NB4 (cell line): Measurements from ENCODE around the gene CHST11.

Experiments
- CTCF ChIP-seq: IDR thresholded peaks from one replicate; pipeline ENCODE4 v1.5.1; 2012; ENCODE audit warnings: low read depth, low read length
- POLR2A ChIP-seq: IDR thresholded peaks from 2 replicates; pipeline ENCODE4 v1.6.1; 2011; ENCODE audit warnings: mild to moderate bottlenecking; ENCODE audit not compliant: insufficient read length; ENCODE audit errors: extremely low read depth

- no peak for TF ChIP-seq POLR2A
- TF ChIP-seq CTCF: no peak
These were observed 242.1 kb downstream of the CHST11 start for GRCh38 chr12:104698871-104699270.
